ENCODE measurements around the gene PRSS2. TPM values are rescaled to one million over a fixed set of nuclear protein-coding genes. Genes with fewer than 3 reads are reported as not detected.

PRSS2 gene
- total and polyA plus RNA-seq, 2 donors from 2014 or later, result not detected

GRCh38 chr7:142784096-142784495 is 13.3 kb downstream of the PRSS2 start:
- DNase-seq (no peak), FAIRE-seq (no peak)
- TF ChIP-seq, protein P1, sequence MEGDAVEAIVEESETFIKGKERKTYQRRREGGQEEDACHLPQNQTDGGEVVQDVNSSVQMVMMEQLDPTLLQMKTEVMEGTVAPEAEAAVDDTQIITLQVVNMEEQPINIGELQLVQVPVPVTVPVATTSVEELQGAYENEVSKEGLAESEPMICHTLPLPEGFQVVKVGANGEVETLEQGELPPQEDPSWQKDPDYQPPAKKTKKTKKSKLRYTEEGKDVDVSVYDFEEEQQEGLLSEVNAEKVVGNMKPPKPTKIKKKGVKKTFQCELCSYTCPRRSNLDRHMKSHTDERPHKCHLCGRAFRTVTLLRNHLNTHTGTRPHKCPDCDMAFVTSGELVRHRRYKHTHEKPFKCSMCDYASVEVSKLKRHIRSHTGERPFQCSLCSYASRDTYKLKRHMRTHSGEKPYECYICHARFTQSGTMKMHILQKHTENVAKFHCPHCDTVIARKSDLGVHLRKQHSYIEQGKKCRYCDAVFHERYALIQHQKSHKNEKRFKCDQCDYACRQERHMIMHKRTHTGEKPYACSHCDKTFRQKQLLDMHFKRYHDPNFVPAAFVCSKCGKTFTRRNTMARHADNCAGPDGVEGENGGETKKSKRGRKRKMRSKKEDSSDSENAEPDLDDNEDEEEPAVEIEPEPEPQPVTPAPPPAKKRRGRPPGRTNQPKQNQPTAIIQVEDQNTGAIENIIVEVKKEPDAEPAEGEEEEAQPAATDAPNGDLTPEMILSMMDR (IDR thresholded peaks at IDR 0.05; ENCODE audit: borderline replicate concordance, extremely low read depth, insufficient read depth), result no peak
- intact Hi-C loops (cut with DNase I), result no loop called here
- Histone ChIP-seq H3K9me3 (ENCODE audit: control insufficient read depth in 2 of 3, insufficient read depth in 1 of 3, low read length in 3 of 3) (no peaks in the 10 kb centered on the region), H3K4me1 (ENCODE audit: control insufficient read depth in 2 of 3, insufficient read depth in 2 of 3, low read depth in 1 of 3, low read length in 3 of 3) (no peaks in the 10 kb centered on the region), H3K4me3 (ENCODE audit: low read length in 3 of 3) (no peak overlapping the region), H3K9ac (ENCODE audit: low read length in 3 of 3) (no peak overlapping the region), H3K27me3 (ENCODE audit: control insufficient read depth, insufficient read depth, low read length) (no peaks in the 10 kb centered on the region), H3K36me3 (ENCODE audit: control insufficient read depth in 2 of 3, insufficient read depth in 3 of 3, low read length in 3 of 3) (no peaks in the 10 kb centered on the region), H3K27ac (ENCODE audit: low read depth in 2 of 2, low read length in 2 of 2) (no peak overlapping the region)

- Histone ChIP-seq H3K36me3 (ENCODE audit: control insufficient read depth in 2 of 3, insufficient read depth in 3 of 3, low read length in 3 of 3) (no peaks in the 10 kb centered on the region), H3K4me3 (ENCODE audit: low read length in 3 of 3) (no peak overlapping the region), H3K9me3 (ENCODE audit: control insufficient read depth in 2 of 3, insufficient read depth in 1 of 3, low read length in 3 of 3) (no peaks in the 10 kb centered on the region), H3K9ac (ENCODE audit: low read length in 3 of 3) (no peak overlapping the region), H3K4me1 (ENCODE audit: control insufficient read depth in 2 of 3, insufficient read depth in 2 of 3, low read depth in 1 of 3, low read length in 3 of 3) (no peaks in the 10 kb centered on the region), H3K27ac (ENCODE audit: low read depth in 2 of 2, low read length in 2 of 2) (no peak overlapping the region), H3K27me3 (ENCODE audit: control insufficient read depth, insufficient read depth, low read length) (no peaks in the 10 kb centered on the region)
- TF ChIP-seq, protein P1 (IDR thresholded peaks at IDR 0.05; ENCODE audit: borderline replicate concordance, extremely low read depth, insufficient read depth), result no peak
- intact Hi-C loops (cut with DNase I), result no loop called here
- DNase-seq (no peak), FAIRE-seq (no peak)
Measured at GRCh38 chr7:142784716-142785115, 13.9 kb downstream of the PRSS2 start.

- H3K4me3 ChIP-seq (ENCODE audit: low read length in 3 of 3), result no peak overlapping the region
- TF ChIP-seq, protein P1 (IDR thresholded peaks at IDR 0.05; ENCODE audit: borderline replicate concordance, extremely low read depth, insufficient read depth), result no peak
- intact Hi-C loops (cut with DNase I), result no loop called here
- no peak for FAIRE-seq
- no peaks in the 10 kb centered on the region for H3K9me3 ChIP-seq (ENCODE audit: control insufficient read depth in 2 of 3, insufficient read depth in 1 of 3, low read length in 3 of 3)
- no peak for DNase-seq
- H3K4me1 ChIP-seq (ENCODE audit: control insufficient read depth in 2 of 3, insufficient read depth in 2 of 3, low read depth in 1 of 3, low read length in 3 of 3), result no peaks in the 10 kb centered on the region
- no peaks in the 10 kb centered on the region for H3K36me3 ChIP-seq (ENCODE audit: control insufficient read depth in 2 of 3, insufficient read depth in 3 of 3, low read length in 3 of 3)
- H3K27me3 ChIP-seq (ENCODE audit: control insufficient read depth, insufficient read depth, low read length), result no peaks in the 10 kb centered on the region
- H3K27ac ChIP-seq (ENCODE audit: low read depth in 2 of 2, low read length in 2 of 2), result no peak overlapping the region
- no peak overlapping the region for H3K9ac ChIP-seq (ENCODE audit: low read length in 3 of 3)
Measured at GRCh38 chr7:142785841-142786250, 15.1 kb downstream of the PRSS2 start.
